Measurements from ENCODE around the gene RAB34. TPM values are rescaled to one million over a fixed set of nuclear protein-coding genes. Genes with fewer than 3 reads are reported as not detected.

The RAB34 gene
- total RNA-seq, 1 experiment from 2014 or later: 158 TPM

DNA sequence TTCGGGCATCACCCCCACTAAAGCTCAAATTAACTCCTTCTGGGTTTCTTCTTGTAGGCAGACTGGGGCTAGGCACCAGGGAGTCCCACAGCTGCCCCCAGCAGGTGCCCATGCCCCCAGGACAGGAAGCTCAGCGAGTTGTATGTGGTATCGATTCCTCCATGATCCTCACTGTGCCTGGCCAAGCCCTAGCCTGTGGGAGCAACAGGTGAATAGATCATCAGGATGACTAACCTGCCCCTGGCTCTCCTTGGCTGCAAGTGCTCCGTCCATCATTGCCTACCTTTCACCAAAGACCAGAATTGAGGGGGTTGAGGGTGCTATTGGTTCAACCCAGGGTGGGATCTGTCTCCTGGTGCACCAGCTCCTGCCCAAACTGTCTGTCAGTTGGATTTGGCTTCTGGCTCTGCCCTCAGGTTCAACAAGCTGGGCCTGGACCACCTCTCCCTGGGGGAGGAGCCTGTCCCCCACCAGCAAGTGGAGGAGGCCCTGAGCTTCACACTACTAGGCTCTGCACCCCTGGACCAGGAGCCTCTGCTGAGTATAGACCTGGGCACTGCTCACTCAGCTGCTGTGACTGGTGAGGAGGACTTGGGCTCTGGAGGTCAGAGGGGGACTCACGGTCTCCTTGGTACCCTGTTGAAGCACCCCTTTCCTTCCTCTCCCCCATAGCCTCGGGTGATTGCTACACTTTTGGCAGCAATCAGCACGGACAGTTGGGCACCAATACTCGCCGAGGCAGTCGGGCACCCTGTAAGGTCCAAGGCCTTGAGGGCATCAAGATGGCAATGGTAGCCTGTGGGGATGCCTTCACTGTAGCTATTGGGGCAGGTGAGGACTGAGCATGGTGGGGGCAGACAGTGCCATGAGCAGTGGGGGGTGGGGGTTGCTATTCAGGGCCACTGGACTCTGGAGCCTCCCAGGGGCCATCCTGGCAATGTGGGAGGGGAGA, 23.0 kb upstream of the RAB34 start:
- ChIA-PET CTCF (no interaction called here), POLR2A (ENCODE audit: low non-redundant PET) (no interaction called here)
- no peak for TF ChIP-seq EZH2 (IDR thresholded peaks at IDR 0.05; ENCODE audit: borderline replicate concordance, low read depth, low read length, poor library complexity, severe bottlenecking)
- TF ChIP-seq, protein P1, sequence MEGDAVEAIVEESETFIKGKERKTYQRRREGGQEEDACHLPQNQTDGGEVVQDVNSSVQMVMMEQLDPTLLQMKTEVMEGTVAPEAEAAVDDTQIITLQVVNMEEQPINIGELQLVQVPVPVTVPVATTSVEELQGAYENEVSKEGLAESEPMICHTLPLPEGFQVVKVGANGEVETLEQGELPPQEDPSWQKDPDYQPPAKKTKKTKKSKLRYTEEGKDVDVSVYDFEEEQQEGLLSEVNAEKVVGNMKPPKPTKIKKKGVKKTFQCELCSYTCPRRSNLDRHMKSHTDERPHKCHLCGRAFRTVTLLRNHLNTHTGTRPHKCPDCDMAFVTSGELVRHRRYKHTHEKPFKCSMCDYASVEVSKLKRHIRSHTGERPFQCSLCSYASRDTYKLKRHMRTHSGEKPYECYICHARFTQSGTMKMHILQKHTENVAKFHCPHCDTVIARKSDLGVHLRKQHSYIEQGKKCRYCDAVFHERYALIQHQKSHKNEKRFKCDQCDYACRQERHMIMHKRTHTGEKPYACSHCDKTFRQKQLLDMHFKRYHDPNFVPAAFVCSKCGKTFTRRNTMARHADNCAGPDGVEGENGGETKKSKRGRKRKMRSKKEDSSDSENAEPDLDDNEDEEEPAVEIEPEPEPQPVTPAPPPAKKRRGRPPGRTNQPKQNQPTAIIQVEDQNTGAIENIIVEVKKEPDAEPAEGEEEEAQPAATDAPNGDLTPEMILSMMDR (conservative IDR thresholded peaks at IDR 0.05; ENCODE audit: low read depth, low read length): no peak
- Histone ChIP-seq H3K4me3 (ENCODE audit: low read depth, low read length, poor library complexity, severe bottlenecking) (no peak overlapping the region), H3K27ac (ENCODE audit: low read depth, low read length, poor library complexity, severe bottlenecking) (no peak overlapping the region), H3K4me1 (ENCODE audit: insufficient read depth, low read length, poor library complexity, severe bottlenecking) (peaks cover 14% of the 10 kb centered on the region), H3K27me3 (replicated peaks; ENCODE audit: insufficient read depth, low read depth, low read length, poor library complexity) (no peaks in the 10 kb centered on the region), H3K9me3 (ENCODE audit: low read depth, low read length, poor library complexity, severe bottlenecking) (no peaks in the 10 kb centered on the region), H3K36me3 (ENCODE audit: insufficient read depth, low read length, poor library complexity, severe bottlenecking) (no peaks in the 10 kb centered on the region)
- intact Hi-C loops (cut with micrococcal nuclease; ENCODE audit: unreplicated experiment): no loop called here
- no TSS peak for BruUV-seq (replicated peaks)
- DNase-seq (ENCODE audit: low spot score): no peak

GRCh38 chr17:28738680-28739384, 21.2 kb upstream of the RAB34 start:
- no peak for DNase-seq (ENCODE audit: low spot score)
- Histone ChIP-seq H3K9me3 (ENCODE audit: low read depth, low read length, poor library complexity, severe bottlenecking) (no peaks in the 10 kb centered on the region), H3K4me3 (ENCODE audit: low read depth, low read length, poor library complexity, severe bottlenecking) (no peak overlapping the region), H3K27ac (ENCODE audit: low read depth, low read length, poor library complexity, severe bottlenecking) (no peak overlapping the region), H3K4me1 (ENCODE audit: insufficient read depth, low read length, poor library complexity, severe bottlenecking) (peaks cover 11% of the 10 kb centered on the region), H3K36me3 (ENCODE audit: insufficient read depth, low read length, poor library complexity, severe bottlenecking) (no peaks in the 10 kb centered on the region), H3K27me3 (replicated peaks; ENCODE audit: insufficient read depth, low read depth, low read length, poor library complexity) (no peaks in the 10 kb centered on the region)
- intact Hi-C loops (cut with micrococcal nuclease; ENCODE audit: unreplicated experiment): no loop called here
- no TSS peak for BruUV-seq (replicated peaks)
- POLR2A ChIA-PET (ENCODE audit: low non-redundant PET): no interaction called here
- CTCF ChIA-PET: no interaction called here
- TF ChIP-seq EZH2 (IDR thresholded peaks at IDR 0.05; ENCODE audit: borderline replicate concordance, low read depth, low read length, poor library complexity, severe bottlenecking): no peak
- TF ChIP-seq, protein P1 (conservative IDR thresholded peaks at IDR 0.05; ENCODE audit: low read depth, low read length): no peak

- intact Hi-C loops (cut with micrococcal nuclease; ENCODE audit: unreplicated experiment): no loop called here
- H3K4me1 ChIP-seq (ENCODE audit: insufficient read depth, low read length, poor library complexity, severe bottlenecking): peaks cover 7% of the 10 kb centered on the region
- H3K9me3 ChIP-seq (ENCODE audit: low read depth, low read length, poor library complexity, severe bottlenecking): no peaks in the 10 kb centered on the region
- H3K27me3 ChIP-seq (replicated peaks; ENCODE audit: insufficient read depth, low read depth, low read length, poor library complexity): no peaks in the 10 kb centered on the region
- H3K27ac ChIP-seq (ENCODE audit: low read depth, low read length, poor library complexity, severe bottlenecking): no peak overlapping the region
- BruUV-seq (replicated peaks): no TSS peak
- no peaks in the 10 kb centered on the region for H3K36me3 ChIP-seq (ENCODE audit: insufficient read depth, low read length, poor library complexity, severe bottlenecking)
- ChIA-PET POLR2A (ENCODE audit: low non-redundant PET) (no interaction called here), CTCF (no interaction called here)
- no peak overlapping the region for H3K4me3 ChIP-seq (ENCODE audit: low read depth, low read length, poor library complexity, severe bottlenecking)
- no peak for DNase-seq (ENCODE audit: low spot score)
- TF ChIP-seq, protein P1 (conservative IDR thresholded peaks at IDR 0.05; ENCODE audit: low read depth, low read length): no peak
- TF ChIP-seq EZH2 (IDR thresholded peaks at IDR 0.05; ENCODE audit: borderline replicate concordance, low read depth, low read length, poor library complexity, severe bottlenecking): no peak
These were observed 20.4 kb upstream of the RAB34 start for GRCh38 chr17:28737770-28738679.
